Gastroesophageal sphincter (tissue), 4 donors: ENCODE results near the gene CD37. TPM values are rescaled to one million over a fixed set of nuclear protein-coding genes. Genes with fewer than 3 reads are reported as not detected.
"Not testable (repeated sequence)": the region's sequence is repeated elsewhere in the genome, so short reads cannot be mapped to it uniquely, and the experiment has no call there.

Experiments
- ATAC-seq: fragments of 150-250 bp; one replicate; pipeline ENCODE4 v1.9.1; 2016; ENCODE audit warnings: mild to moderate bottlenecking, moderate library complexity
- H3K27ac ChIP-seq, 4 donors: fragments of 200-600 bp; sonication (generic) in 3 of 4; 1 replicate in 3 of 4; 2 replicates in 1 of 4; pipeline ENCODE4 v1.5.1; 2016 to 2019
- H3K27me3 ChIP-seq: fragments of 200-600 bp; sonication (generic); one replicate; pipeline ENCODE4 v1.5.1; 2019
- H3K36me3 ChIP-seq, 2 donors: fragments of 200-600 bp; sonication (generic); one replicate each; pipeline ENCODE4 v1.5.1; 2019; ENCODE audit warnings: control low read depth in 1 of 2
- H3K4me1 ChIP-seq, 3 donors: fragments of 200-600 bp; sonication (generic); 1 replicate in 2 of 3; 2 replicates in 1 of 3; pipeline ENCODE4 v1.5.1; 2016 to 2019; ENCODE audit warnings: control low read depth in 2 of 3
- H3K4me3 ChIP-seq, 2 donors: fragments of 200-600 bp; sonication (generic); one replicate each; pipeline ENCODE4 v1.5.1; 2019; ENCODE audit warnings: mild to moderate bottlenecking in 1 of 2, moderate library complexity in 1 of 2
- H3K9me3 ChIP-seq, 3 donors: fragments of 200-600 bp; sonication (generic); one replicate each; pipeline ENCODE4 v1.5.1; 2017 to 2019; ENCODE audit warnings: control low read depth in 2 of 3
- EP300 ChIP-seq: sonication (generic); formaldehyde crosslinking; IDR thresholded peaks from one replicate; pipeline ENCODE4 v1.6.1; 2017; ENCODE audit warnings: antibody characterized with exemption, mild to moderate bottlenecking
- POLR2A ChIP-seq, 2 donors: fragments of 450-650 bp; IDR thresholded peaks; one replicate each; pipeline ENCODE4 v1.6.1; 2017; ENCODE audit warnings: antibody characterized with exemption in 2 of 2, mild to moderate bottlenecking in 2 of 2, moderate library complexity in 1 of 2
- POLR2AphosphoS5 ChIP-seq: sonication (generic); formaldehyde crosslinking; IDR thresholded peaks from one replicate; pipeline ENCODE4 v1.6.1; 2017; ENCODE audit warnings: antibody characterized with exemption
- WGBS, 2 donors: methylation state at CpG; one replicate each; pipeline ENCODE4 v1.1.5; 2018; ENCODE audit warnings: low coverage in 1 of 2; 5-methylcytosine and 5-hydroxymethylcytosine counted together
- total RNA-seq, 4 donors: library from RNA; depleted of rRNA; stranded (reverse); fragments of >200 nt; gene quantifications; one replicate each; pipeline ENCODE4 v1.1.0, GENCODE V29; 2016
- TF ChIP-seq, protein P1 (sequence below), 4 experiments: fragments of 200-600 bp in 2 of 4; fragments of 450-650 bp in 2 of 4; sonication (generic) in 1 of 4; IDR thresholded peaks; one replicate each; pipeline ENCODE4 v1.5.1; 2017 to 2019; ENCODE audit warnings: antibody characterized with exemption in 4 of 4, mild to moderate bottlenecking in 2 of 4, moderate library complexity in 2 of 4

The CD37 gene
- total RNA-seq, 4 donors from 2014 or later = 4.9 to 18.9 (median 9.3) TPM

DNA sequence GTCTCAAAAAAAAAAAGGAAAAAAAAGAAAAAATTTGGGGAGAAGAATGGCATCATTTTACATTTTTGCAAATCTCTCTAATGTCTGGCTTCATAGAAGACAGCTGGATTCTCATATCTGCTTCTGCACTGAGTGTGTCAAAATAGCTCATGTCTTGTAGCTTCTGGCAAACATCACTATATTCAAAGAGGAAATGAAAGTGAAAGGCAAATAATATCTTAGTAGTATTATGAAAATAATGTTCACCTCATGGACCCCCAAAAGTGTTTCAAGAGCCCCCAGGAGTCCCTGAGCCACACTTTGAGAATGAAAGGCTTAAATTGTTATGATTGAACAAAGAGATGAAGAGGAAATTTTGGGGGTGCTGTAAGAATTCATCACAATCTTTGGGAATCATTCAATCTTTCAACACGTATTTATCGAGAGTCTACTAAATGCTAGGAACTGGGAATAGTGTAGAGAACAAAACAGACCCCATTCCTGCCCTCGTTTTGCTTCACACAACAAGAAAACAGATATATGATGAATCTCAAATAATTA is 9.0 kb upstream of the CD37 start:
- H3K9me3 ChIP-seq = peaks cover 0 to 7% (median 0%) of the 10 kb centered on the region in 3 donors
- H3K36me3 ChIP-seq = peaks cover 0 to 34% of the 10 kb centered on the region in 2 donors
- ATAC-seq = no peak
- no peak for TF ChIP-seq EP300
- TF ChIP-seq POLR2A (IDR thresholded peaks at IDR 0.05) = no peak
- TF ChIP-seq POLR2AphosphoS5 = no peak
- TF ChIP-seq, protein P1, sequence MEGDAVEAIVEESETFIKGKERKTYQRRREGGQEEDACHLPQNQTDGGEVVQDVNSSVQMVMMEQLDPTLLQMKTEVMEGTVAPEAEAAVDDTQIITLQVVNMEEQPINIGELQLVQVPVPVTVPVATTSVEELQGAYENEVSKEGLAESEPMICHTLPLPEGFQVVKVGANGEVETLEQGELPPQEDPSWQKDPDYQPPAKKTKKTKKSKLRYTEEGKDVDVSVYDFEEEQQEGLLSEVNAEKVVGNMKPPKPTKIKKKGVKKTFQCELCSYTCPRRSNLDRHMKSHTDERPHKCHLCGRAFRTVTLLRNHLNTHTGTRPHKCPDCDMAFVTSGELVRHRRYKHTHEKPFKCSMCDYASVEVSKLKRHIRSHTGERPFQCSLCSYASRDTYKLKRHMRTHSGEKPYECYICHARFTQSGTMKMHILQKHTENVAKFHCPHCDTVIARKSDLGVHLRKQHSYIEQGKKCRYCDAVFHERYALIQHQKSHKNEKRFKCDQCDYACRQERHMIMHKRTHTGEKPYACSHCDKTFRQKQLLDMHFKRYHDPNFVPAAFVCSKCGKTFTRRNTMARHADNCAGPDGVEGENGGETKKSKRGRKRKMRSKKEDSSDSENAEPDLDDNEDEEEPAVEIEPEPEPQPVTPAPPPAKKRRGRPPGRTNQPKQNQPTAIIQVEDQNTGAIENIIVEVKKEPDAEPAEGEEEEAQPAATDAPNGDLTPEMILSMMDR (IDR thresholded peaks at IDR 0.05) = no peak
- no peaks in the 10 kb centered on the region for H3K27me3 ChIP-seq
- WGBS, 2 donors = 89 to 90% methylated on average over 3 of the region's 3 CpGs
- H3K4me1 ChIP-seq = no peaks in the 10 kb centered on the region
- H3K27ac ChIP-seq = no peak overlapping the region
- H3K4me3 ChIP-seq = no peak overlapping the region

DNA sequence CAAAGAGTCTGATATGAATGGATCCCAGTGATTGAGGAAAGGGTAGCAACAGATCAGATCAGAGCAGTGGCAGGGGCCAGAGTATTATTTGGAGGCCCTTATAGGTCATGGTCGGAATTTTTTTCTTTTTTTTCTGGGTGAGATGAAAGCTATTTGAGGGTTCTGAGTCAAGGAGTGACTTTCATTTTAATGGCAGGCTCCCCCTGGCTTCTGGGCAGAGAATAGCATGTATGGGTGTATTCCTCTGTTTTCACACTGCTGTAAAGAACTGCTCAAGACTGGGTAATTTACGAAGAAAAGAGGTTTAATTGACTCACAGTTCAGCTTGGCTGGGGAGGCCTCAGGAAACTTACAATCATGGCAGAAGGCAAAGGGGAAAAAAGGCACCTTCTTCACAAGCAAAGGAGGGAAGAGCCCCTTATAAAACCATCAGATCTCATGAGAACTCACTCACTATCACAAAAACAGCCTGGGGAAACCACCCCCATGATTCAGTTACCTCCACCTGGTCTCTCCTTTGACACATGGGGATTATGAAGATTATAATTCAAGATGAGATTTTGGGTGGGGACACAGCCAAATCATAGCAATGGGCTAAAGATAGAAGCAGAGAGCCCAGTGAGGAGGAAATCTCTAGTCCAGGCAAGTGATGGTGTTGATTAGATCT is 7.2 kb upstream of the CD37 start:
- no peak for ATAC-seq
- WGBS, 2 donors = 29 to 63% methylated on average over 1 to 2 of the region's 2 CpGs
- TF ChIP-seq POLR2AphosphoS5 (no peak), POLR2A (IDR thresholded peaks at IDR 0.05) (no peak), EP300 (no peak)
- TF ChIP-seq, protein P1 (IDR thresholded peaks at IDR 0.05) = peak in 3 of 4 experiments; percentile 50 to 70 (median 60)

DNA sequence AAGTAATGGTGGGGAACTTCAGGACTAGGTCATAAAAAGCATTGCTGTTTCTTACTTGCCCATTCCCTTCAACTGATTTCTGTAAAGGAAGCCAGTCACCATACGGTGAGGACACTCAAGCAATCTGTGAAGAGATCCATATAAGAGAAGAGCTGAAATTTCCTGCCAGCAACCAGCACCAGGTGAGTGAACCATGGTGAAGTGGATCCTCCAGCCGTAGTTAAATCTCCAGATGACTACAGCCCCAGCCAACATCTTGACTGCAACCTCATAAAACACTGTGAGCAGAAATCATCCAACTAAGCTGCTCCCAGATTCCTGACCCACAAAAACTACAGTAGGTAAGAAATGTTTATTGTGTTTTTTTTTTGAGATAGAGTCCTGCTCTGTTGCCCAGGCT is 6.5 kb upstream of the CD37 start:
- ATAC-seq = no peak
- H3K4me3 ChIP-seq = no peak overlapping the region
- no peaks in the 10 kb centered on the region for H3K9me3 ChIP-seq
- peaks cover 0 to 27% of the 10 kb centered on the region in 2 donors for H3K36me3 ChIP-seq
- no peaks in the 10 kb centered on the region for H3K4me1 ChIP-seq
- no peaks in the 10 kb centered on the region for H3K27me3 ChIP-seq
- no peak overlapping the region for H3K27ac ChIP-seq
- no peak for TF ChIP-seq EP300
- TF ChIP-seq, protein P1 (IDR thresholded peaks at IDR 0.05) = no peak
- no peak for TF ChIP-seq POLR2A (IDR thresholded peaks at IDR 0.05)
- TF ChIP-seq POLR2AphosphoS5 = no peak
- 91 to 93% methylated on average over 2 of the region's 2 CpGs for WGBS, 2 donors

More for the DNA sequence above, 7.2 kb upstream of the CD37 start:
- Histone ChIP-seq H3K4me3 (no peak overlapping the region), H3K27ac (no peak overlapping the region), H3K9me3 (peaks cover 0 to under 1% (median 0%) of the 10 kb centered on the region in 3 donors), H3K27me3 (no peaks in the 10 kb centered on the region), H3K36me3 (peaks cover 0 to 31% of the 10 kb centered on the region in 2 donors), H3K4me1 (no peaks in the 10 kb centered on the region)

DNA sequence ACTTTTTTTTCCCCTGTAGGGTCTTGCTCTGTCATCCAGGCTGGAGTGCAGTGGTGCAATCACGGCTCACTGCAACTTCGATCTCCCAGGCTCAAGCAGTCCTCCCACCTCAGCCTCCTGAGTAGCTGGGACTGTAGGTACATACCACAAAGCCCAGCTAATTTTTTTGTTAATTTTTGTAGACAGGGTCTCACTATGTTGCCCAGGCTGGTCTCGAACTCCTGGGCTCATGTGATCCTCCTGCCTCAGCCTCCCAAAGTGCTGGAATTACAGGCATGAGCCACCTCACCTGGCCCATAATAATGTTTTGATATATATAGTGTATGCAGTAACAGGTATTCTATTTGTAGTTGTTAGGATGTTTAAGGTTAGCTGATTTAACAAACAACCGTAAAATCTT is 4.0 kb upstream of the CD37 start:
- WGBS, 2 donors = 93 to 100% methylated on average over 1 to 4 of the region's 4 CpGs
- not testable (repeated sequence) for H3K27ac ChIP-seq, H3K4me3 ChIP-seq, ATAC-seq, H3K27me3 ChIP-seq, H3K9me3 ChIP-seq, H3K4me1 ChIP-seq
- H3K36me3 ChIP-seq = peaks cover 0 to 27% of the 10 kb centered on the region in 2 donors

DNA sequence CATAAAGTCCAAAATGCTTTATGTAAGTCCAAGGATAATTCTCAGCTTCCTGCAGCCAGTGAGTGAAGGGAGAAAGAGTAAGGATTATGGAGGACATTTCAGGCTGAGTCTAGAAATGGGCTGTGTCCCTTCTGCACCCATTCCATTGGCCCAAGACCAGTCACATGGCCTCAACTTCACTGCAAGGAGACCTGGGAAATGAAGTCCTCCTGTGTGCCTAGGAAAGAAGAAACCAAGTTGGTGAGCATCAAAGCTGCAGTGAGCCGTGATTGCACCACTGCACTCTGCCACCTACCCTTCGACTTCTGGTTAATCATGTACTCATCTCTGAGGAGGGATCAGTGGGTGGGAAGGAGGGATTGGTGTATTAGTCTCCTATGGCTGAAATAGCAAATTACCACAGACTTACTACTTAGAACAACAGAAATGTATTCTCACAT is 3.6 kb upstream of the CD37 start:
- Histone ChIP-seq H3K36me3 (peaks cover 0 to 27% of the 10 kb centered on the region in 2 donors), H3K27ac (no peak overlapping the region), H3K4me1 (no peaks in the 10 kb centered on the region), H3K4me3 (no peak overlapping the region), H3K27me3 (no peaks in the 10 kb centered on the region), H3K9me3 (no peaks in the 10 kb centered on the region)
- peak; percentile 49 for ATAC-seq
- no peak for TF ChIP-seq POLR2A (IDR thresholded peaks at IDR 0.05)
- no peak for TF ChIP-seq EP300
- TF ChIP-seq POLR2AphosphoS5 = no peak
- WGBS, 2 donors = 68 to 100% methylated on average over 1 to 2 of the region's 2 CpGs

DNA sequence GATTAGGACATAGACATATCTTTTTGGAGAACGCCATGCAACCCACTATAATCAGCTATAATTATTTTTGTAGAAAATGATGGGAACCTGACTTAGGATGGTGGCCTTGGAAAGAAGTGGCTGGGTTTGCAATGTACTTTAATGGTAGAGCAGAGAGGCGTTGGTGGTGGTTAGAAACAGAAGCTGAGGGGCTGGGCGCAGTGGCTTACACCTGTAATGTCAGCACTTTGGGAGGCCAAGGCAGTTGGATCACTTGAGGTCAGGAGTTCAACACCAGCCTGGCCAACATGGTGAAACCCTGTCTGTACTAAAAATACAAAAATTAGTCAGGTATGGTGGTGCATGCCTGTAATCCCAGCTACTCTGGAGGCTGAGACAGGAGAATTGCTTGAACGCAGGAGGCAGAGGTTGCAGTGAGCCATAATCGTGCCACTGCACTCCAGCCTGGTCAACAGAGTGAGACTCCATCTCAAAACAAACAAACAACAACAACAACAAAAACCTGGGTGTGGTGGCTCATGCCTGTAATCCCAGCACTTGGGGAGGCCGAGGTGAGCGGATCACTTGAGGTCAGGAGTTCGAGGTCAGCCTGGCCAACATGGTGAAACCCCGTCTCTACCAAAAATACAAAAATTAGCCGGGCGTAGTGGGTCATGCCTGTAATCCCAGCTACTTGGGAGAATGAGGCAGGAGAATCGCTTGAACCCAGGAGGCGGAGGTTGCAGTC is 2.4 kb upstream of the CD37 start:
- H3K27ac ChIP-seq, H3K9me3 ChIP-seq, H3K4me1 ChIP-seq, H3K27me3 ChIP-seq, H3K4me3 ChIP-seq, ATAC-seq: not testable (repeated sequence)
- 91 to 92% methylated on average over 7 to 11 of the region's 13 CpGs for WGBS, 2 donors
- peaks cover 0 to 27% of the 10 kb centered on the region in 2 donors for H3K36me3 ChIP-seq
